ENCODE data around the gene RD3L. TPM values are rescaled to one million over a fixed set of nuclear protein-coding genes. Genes with fewer than 3 reads are reported as not detected.

The RD3L gene
- total RNA-seq, 6 experiments from 2014 or later = 0.22 to 1.2 (median 0.25) TPM; not detected in 3

GRCh38 chr14:103892247-103892646 lies 50.1 kb downstream of the RD3L start:
- peak overlapping the region in 2 of 3 donors; percentile 14 to 72 for H3K27ac ChIP-seq
- intact Hi-C loops (cut with DNase I) = no loop called here
- DNase-seq = peak; percentile 75 to 84 (median 79)

DNA sequence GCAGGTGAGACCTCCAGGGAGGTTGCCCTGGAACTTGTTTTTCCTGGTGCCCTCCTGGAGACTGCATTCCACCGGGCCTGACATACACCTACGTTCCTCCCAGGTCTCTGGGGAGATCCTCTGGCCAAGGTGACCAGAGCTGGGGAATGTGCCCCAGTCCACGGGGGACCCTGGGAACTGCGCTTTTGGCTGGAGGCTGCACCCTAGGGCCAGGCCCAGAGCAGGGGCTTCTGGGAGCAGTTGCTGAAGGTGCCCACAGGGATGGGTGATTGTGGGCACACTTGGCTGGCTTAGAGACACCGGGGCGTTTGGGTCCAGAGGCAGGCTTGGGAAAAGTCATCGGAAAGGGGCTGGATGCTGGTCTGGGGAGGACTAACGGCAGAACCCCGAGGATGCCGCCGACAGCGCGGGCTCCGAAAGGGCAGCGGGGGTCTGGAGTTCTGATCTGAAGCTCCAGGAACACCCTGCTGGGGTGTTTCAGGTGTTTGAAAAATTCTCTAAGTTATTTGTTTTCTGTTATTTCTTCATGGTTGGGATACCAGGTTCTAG lies 50.6 kb downstream of the RD3L start:
- peaks cover 4 to 61% (median 33%) of the 10 kb centered on the region in 4 donors for H3K4me1 ChIP-seq

More at GRCh38 chr14:103892247-103892646, 50.1 kb downstream of the RD3L start:
- Histone ChIP-seq H3K27me3 (no peaks in the 10 kb centered on the region), H3K36me3 (no peaks in the 10 kb centered on the region), H3K9me3 (no peaks in the 10 kb centered on the region), H3K4me3 (no peak overlapping the region), H3K4me1 (peaks cover 4 to 62% (median 35%) of the 10 kb centered on the region in 4 donors)
- TF ChIP-seq CTCF (IDR thresholded peaks at IDR 0.05) = no peak
- no peak for TF ChIP-seq POLR2A (IDR thresholded peaks at IDR 0.05)
- WGBS (ENCODE audit: insufficient coverage, low coverage, low lambda C conversion rate, missing lambda C conversion rate) = 55% methylated on average over 8 of the region's 8 CpGs
- ATAC-seq = peak in 2 of 4 donors; percentile 1 to 37

GRCh38 chr14:103890821-103891666 lies 51.3 kb downstream of the RD3L start:
- peaks cover 4 to 62% (median 35%) of the 10 kb centered on the region in 4 donors for H3K4me1 ChIP-seq
- no peaks in the 10 kb centered on the region for H3K9me3 ChIP-seq
- peak overlapping the region; percentile 37 to 72 (median 49) for H3K27ac ChIP-seq
- DNase-seq = peak; percentile 84 to 97 (median 95)
- peak overlapping the region in 1 of 3 donors; percentile 9 for H3K4me3 ChIP-seq
- intact Hi-C loops (cut with DNase I) = no loop called here
- TF ChIP-seq CTCF (IDR thresholded peaks at IDR 0.05) (no peak), POLR2A (IDR thresholded peaks at IDR 0.05) (no peak)
- ATAC-seq = peak; percentile 42 to 71 (median 70)
- no peaks in the 10 kb centered on the region for H3K36me3 ChIP-seq
- no peaks in the 10 kb centered on the region for H3K27me3 ChIP-seq
- WGBS (ENCODE audit: insufficient coverage, low coverage, low lambda C conversion rate, missing lambda C conversion rate) = 31% methylated on average over 8 of the region's 18 CpGs

More for the DNA sequence above, 50.6 kb downstream of the RD3L start:
- ATAC-seq (no peak), DNase-seq (no peak)
- intact Hi-C loops (cut with DNase I) = no loop called here
- Histone ChIP-seq H3K27ac (peak overlapping the region; percentile 14 to 72 (median 37)), H3K4me3 (no peak overlapping the region), H3K36me3 (no peaks in the 10 kb centered on the region), H3K27me3 (no peaks in the 10 kb centered on the region), H3K9me3 (no peaks in the 10 kb centered on the region)
- WGBS (ENCODE audit: insufficient coverage, low coverage, low lambda C conversion rate, missing lambda C conversion rate) = 58% methylated on average over 12 of the region's 15 CpGs
- TF ChIP-seq CTCF (IDR thresholded peaks at IDR 0.05) = no peak
- TF ChIP-seq POLR2A (IDR thresholded peaks at IDR 0.05) = no peak

Other genes with a start within 250 kb of the RD3L start
- gene XRCC3, start 227.1 kb downstream of the RD3L start, total RNA-seq = 1 to 10 TPM in 5 of 6 experiments, under 1 TPM in 1; 0.88 to 6.3 (median 1.8) TPM
- 10 to 100 TPM; 20.9 to 35.2 (median 27.6) TPM for gene ZFYVE21, start 226.7 kb downstream of the RD3L start, total RNA-seq
- gene PPP1R13B, start 95.0 kb downstream of the RD3L start, total RNA-seq = 10 to 100 TPM in 5 of 6 experiments, 1 to 10 TPM in 1; 9.2 to 22.4 (median 13.9) TPM
- under 1 TPM in 5 of 6 experiments, not detected in 1; 0.31 to 0.86 (median 0.43) TPM for gene TDRD9, start 14.1 kb downstream of the RD3L start, total RNA-seq
- gene ASPG, start 143.2 kb upstream of the RD3L start, total RNA-seq = 100 to 1,000 TPM in 3 of 6 experiments, 10 to 100 TPM in 3; 37.3 to 232 (median 110) TPM
- gene KIF26A, start 196.1 kb upstream of the RD3L start, total RNA-seq = 1 to 10 TPM in 4 of 6 experiments, under 1 TPM in 2; 0.79 to 1.5 (median 1.1) TPM